EL (cell line): ENCODE results near the gene ADM5.

Experiments
- DNase-seq: peaks from one replicate; pipeline ENCODE4 v3.0.0-alpha.2; 2016

Gene ADM5

DNA sequence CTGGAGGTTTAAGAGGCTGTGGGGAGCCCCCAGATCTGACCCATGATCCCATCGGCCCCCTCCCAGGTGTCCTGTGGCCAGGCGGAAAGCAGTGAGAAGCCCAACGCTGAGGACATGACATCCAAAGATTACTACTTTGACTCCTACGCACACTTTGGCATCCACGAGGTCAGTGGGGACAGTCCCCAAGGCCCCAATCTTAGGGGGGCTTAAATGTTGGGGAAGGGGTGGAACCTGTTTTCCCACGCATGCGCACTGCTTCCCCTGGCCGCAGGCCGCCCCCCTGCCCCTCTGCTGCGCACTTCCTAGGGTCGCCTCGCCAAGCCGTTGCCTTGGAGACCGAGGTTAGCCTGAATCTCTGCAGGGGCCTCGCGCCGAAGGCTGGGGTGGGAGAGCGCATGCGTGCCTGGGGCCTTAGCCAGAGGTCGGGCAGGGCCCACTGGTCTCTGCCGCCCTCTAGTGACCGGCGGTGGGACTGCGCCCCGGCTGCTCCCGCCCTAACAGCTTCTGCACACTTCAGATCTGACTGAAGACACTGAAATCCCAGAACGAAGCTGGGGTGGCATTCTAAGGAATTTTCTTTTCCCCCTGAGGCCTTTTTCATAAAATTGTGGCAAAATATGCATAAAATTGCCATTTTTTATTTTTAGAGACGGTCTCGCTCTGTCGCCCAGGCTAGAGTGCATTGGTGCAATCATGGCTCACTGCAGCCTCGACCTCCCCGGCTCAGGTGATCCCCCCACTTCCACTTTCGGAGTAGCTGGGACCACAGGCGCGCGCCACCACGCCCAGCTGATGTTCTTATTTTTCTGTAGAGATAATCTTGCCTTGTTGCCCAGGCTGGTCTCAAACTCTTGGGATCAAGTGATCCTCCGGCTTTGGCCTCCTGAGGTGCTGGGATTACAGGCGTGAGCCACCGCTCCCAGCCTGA is 8.7 kb upstream of the ADM5 start:
- peak; percentile 80 for DNase-seq

DNA sequence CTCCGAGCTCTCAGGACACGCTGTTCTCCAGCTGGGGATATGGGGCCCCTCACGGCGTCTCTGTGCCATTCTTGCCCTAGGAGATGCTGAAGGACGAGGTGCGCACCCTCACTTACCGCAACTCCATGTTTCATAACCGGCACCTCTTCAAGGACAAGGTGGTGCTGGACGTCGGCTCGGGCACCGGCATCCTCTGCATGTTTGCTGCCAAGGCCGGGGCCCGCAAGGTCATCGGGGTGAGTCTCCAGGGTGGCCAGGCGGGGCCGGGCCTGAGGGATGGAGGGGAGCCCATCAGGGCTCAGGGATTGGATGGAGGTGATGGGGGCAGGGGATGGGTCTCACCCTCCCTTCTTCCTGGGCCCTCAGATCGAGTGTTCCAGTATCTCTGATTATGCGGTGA is 7.6 kb upstream of the ADM5 start:
- no peak for DNase-seq

GRCh38 chr19:49682274-49682673 is 7.1 kb upstream of the ADM5 start:
- no peak for DNase-seq

GRCh38 chr19:49683814-49684250 is 5.6 kb upstream of the ADM5 start:
- no peak for DNase-seq

- peak; percentile 33 for DNase-seq
Observed at GRCh38 chr19:49684251-49684982, 5.0 kb upstream of the ADM5 start.

DNA sequence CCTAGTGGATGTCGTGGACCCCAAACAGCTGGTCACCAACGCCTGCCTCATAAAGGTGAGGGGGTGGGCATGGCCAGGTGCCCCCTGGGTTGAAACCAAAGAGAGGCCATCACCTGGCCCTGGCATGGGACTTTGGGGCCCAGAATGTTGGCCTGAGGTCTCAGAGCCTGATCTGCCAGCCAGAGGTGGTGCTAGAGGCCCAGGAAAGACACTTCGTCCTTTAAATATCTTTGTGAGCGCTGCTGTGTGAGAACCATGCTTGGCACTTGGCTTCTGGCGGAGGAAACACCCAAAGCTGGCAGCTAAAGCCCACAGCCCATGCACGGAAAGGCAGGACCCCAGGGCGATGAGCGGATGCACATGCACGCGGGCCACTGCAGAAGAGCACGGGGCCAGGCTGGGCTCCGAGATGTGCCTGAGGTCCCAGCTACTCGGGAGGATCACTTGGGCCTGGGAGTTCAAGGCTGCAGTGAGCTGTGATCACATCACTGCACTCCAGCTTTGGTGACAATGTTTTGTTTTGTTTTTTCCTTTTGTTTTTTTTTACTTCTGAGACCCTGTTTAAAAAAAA is 4.3 kb upstream of the ADM5 start:
- DNase-seq = no peak

GRCh38 chr19:49685845-49686332 is 3.5 kb upstream of the ADM5 start:
- DNase-seq = no peak

- DNase-seq = no peak
Observed at GRCh38 chr19:49686503-49687088, 2.8 kb upstream of the ADM5 start.

GRCh38 chr19:49687150-49687549 is 2.2 kb upstream of the ADM5 start:
- no peak for DNase-seq

- DNase-seq = peak; percentile 51
Observed at GRCh38 chr19:49687566-49688316, 1.7 kb upstream of the ADM5 start.

GRCh38 chr19:49688531-49689132 is 762 bp upstream of the ADM5 start:
- no peak for DNase-seq

DNA sequence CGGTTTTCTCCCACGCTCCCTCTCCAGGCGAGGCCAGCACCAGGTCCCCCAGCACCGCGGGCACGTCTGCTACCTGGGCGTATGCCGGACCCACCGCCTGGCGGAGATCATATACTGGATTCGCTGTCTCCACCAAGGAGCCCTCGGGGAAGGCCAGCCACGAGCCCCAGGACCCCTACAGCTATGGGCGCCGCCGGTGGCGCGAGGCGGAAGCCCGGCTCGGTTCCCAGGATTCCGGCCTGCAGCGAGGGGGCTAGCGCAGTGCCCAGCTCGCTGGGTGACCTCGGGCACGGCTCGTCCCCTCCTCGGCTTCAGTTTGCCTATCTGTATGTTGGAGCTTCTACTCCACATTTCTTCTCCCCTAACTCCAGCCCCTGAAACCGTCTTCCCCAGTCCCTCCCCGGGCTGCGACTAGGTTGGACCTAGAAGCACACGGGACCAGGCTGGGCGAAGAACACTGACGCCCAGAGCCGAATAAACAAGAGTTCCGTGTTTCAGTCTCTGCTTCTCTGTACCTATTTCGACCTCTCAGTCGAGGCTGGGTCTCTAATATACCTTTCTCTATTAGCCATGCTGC is 773 bp downstream of the ADM5 start:
- DNase-seq = peak; percentile 32

DNA sequence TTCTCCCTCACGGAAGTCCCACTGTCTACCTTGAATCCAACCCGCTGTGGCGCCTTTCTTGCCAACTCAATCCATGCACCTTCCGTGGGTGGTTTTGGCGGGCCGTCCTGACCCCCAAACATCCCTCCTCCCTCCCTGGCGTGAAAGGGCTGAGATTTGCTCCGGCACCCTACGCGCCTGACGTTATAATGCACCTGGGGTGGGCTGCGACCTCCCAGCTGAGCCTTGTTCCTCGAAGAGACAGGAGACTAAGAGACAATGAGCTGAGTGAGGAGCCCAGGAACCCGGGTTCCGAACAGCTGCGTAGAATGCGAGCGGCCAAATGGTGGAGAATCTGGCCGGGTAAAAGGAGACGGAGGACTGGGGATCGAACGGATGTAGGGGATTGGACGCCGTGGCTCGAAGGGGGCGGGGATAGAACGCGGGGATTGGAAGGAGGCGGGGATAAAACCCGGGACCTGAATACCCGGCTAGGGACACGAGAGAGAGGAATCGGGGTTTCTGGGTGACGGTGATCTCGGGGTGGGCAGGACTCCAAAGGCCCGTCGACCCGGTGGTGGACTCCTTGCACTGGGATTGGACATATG is 1.4 kb downstream of the ADM5 start, which contains the start of gene CPT1C:
TSS of gene CPT1C (plus strand) at position 461 of the 587 bp plus-strand sequence. CDS start 1,137 bp downstream, outside the sequence.
- DNase-seq = peak; percentile 95

GRCh38 chr19:49691243-49692146 is 2.1 kb downstream of the ADM5 start:
- peak; percentile 85 for DNase-seq

GRCh38 chr19:49692147-49692506 is 2.7 kb downstream of the ADM5 start:
- DNase-seq = no peak

DNA sequence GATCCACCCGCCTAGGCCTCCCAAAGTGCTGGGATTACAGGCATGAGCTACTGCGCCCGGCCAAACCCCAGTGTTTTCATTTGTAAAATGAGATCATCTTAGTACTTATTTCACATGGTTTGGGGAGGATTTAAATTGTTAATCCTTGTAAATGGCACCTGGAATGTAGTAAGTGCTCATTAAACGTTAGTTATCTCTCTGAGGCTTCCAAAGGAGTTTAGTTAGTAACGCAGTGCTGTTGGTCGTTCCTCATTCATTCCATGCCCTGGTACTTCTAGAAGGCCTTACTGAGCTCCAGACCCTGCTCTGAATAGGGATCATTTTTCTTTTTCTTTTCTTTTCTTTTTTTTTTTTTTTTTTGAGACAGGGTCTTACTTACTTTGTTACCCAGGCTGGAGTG is 6.7 kb downstream of the ADM5 start:
- no peak for DNase-seq

GRCh38 chr19:49696865-49697264 is 7.5 kb downstream of the ADM5 start:
- DNase-seq = no peak

DNA sequence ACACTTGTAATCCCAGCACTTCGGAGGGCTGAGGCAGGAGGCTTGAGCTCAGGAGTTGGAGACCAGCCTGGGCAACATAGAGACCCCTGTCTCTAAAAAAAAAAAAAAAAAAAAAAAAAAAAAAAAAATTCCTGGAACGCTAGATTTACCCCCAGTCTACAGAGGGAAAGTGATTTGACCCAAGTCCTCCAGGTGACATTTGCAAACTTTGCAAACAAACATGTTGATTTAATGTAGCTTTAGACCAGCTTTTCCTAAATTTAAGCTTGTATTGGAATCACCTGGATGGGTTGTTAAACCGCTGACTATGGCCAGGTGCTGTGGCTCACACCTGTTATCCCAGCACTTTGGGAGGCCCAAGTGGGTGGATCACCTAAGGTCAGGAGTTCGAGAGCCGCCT is 10.0 kb downstream of the ADM5 start:
- DNase-seq = no peak

GRCh38 chr19:49700563-49700962 is 11.2 kb downstream of the ADM5 start:
- DNase-seq = no peak

GRCh38 chr19:49701271-49701786 is 11.9 kb downstream of the ADM5 start:
- DNase-seq = no peak
